Measurements from ENCODE around the gene IL17B.

The IL17B gene

DNA sequence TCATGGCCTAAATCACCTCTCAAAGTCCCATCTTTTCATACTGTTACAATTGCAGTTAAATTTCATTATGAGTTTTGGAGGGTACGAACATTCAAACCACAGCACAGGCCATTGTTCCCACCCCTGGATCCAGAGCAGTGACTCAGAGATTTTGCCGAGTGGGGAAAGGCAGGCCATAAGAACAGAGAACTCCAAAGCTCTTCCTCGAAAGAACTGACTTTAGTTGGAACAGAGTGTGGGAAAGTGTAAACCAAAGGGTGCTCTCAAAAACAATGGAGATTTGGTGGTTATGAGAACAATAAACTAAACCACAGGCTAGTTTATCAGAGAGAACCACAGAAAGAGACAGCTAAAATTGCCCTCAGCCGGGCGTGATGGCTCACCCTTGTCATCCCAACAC lies 53.2 kb downstream of the IL17B start:
- WGBS: 87% methylated on average over 5 of the region's 5 CpGs
- no peak overlapping the region for H3K27ac ChIP-seq (ENCODE audit: low read depth, low read length)

DNA sequence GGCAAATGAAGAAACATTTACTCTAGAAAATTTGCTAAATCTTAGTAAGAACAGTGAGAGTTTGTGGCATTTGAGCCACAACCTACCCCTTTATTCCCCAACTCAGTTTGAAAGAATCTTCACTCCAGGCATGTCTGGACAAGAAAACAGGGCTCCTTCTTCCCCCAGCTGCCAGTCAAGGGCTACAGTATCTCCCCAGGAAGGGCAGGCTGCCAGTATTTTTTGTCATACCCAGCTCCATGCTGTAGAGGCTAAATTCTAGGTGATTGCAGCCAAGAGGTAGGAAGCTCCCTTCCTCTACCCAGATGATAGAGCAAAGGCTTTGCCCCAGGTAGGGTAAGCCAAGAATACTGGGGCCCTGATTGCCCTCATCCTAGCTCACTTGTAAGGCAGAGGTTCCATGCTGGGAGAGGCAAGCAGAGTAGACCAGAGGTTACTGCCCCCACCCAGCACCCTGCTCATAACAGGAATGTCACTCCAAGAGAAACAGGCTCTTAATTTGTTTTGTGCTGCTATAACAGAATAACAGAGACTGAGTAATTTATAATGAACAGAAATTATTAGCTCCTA lies 53.8 kb downstream of the IL17B start:
- no peaks in the 10 kb centered on the region for H3K9me3 ChIP-seq (ENCODE audit: insufficient read depth, low read depth, low read length)
- no peak overlapping the region for H3K9ac ChIP-seq (ENCODE audit: low read depth, low read length)
- no peaks in the 10 kb centered on the region for H3K27me3 ChIP-seq (ENCODE audit: insufficient read depth, low read length)
- H3K4me3 ChIP-seq (ENCODE audit: low read length): no peak overlapping the region
- no peaks in the 10 kb centered on the region for H3K36me3 ChIP-seq (ENCODE audit: insufficient read depth, low read length)
- no peaks in the 10 kb centered on the region for H3K4me1 ChIP-seq (ENCODE audit: insufficient read depth, low read length)
- H3K27ac ChIP-seq (ENCODE audit: low read depth, low read length): no peak overlapping the region

More for the DNA sequence above, 53.2 kb downstream of the IL17B start:
- H3K9me3 ChIP-seq (ENCODE audit: insufficient read depth, low read depth, low read length): no peaks in the 10 kb centered on the region
- H3K4me3 ChIP-seq (ENCODE audit: low read length): no peak overlapping the region
- no peaks in the 10 kb centered on the region for H3K27me3 ChIP-seq (ENCODE audit: insufficient read depth, low read length)
- H3K36me3 ChIP-seq (ENCODE audit: insufficient read depth, low read length): no peaks in the 10 kb centered on the region
- no peaks in the 10 kb centered on the region for H3K4me1 ChIP-seq (ENCODE audit: insufficient read depth, low read length)
- H3K9ac ChIP-seq (ENCODE audit: low read depth, low read length): no peak overlapping the region

DNA sequence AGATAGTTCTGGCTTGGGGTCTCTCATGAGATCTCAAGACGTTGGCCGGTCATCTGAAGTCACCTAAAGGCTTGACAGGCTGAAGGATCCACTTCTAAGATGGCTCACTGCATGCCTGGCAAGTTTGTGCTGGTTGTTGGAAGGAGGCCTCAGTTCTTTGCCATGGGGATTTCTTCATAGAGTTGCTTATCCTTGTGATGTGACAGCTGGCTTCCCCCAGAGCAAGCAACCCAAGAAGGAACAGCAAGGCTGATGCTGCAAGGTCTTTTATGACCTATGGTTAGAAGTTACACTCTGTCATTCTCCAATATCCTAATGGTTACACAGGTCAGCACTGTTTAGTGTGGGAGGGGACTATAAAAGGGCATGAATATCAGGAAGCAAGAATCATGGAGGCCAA lies 54.5 kb downstream of the IL17B start:
- Histone ChIP-seq H3K9ac (ENCODE audit: low read depth, low read length) (no peak overlapping the region), H3K9me3 (ENCODE audit: insufficient read depth, low read depth, low read length) (no peaks in the 10 kb centered on the region), H3K4me3 (ENCODE audit: low read length) (no peak overlapping the region), H3K4me1 (ENCODE audit: insufficient read depth, low read length) (no peaks in the 10 kb centered on the region), H3K36me3 (ENCODE audit: insufficient read depth, low read length) (no peaks in the 10 kb centered on the region), H3K27me3 (ENCODE audit: insufficient read depth, low read length) (no peaks in the 10 kb centered on the region), H3K27ac (ENCODE audit: low read depth, low read length) (no peak overlapping the region)
- 93% methylated on average over 2 of the region's 2 CpGs for WGBS

Measured in HUES64 (cell line).